Esophagus squamous epithelium (tissue), 4 donors: ENCODE measurements around the gene DCP2.

ENCODE experiments used
- CTCF ChIP-seq, 6 experiments: fragments of 450-650 bp in 4 of 6; fragments of 200-600 bp in 2 of 6; sonication (generic) in 2 of 6; IDR thresholded peaks; one replicate each; pipeline ENCODE4 v1.5.1; 2016 to 2019; ENCODE audit warnings: antibody characterized with exemption in 6 of 6, mild to moderate bottlenecking in 4 of 6, moderate library complexity in 4 of 6
- POLR2A ChIP-seq, 4 donors: fragments of 450-650 bp; IDR thresholded peaks; one replicate each; pipeline ENCODE4 v1.6.1; 2017; ENCODE audit warnings: antibody characterized with exemption in 4 of 4, mild to moderate bottlenecking in 4 of 4, moderate library complexity in 3 of 4

- no peak for TF ChIP-seq POLR2A (IDR thresholded peaks at IDR 0.05)
- TF ChIP-seq CTCF (IDR thresholded peaks at IDR 0.05), result no peak
Observed at GRCh38 chr5:113044776-113045465, 68.3 kb downstream of the DCP2 start.
